Lung (tissue), 12 donors: ENCODE results near the gene NLN. TPM values are rescaled to one million over a fixed set of nuclear protein-coding genes. Genes with fewer than 3 reads are reported as not detected.

Experiments
- ATAC-seq: fragments of 200-7000 bp; cut with Tn5 transposase; one replicate; pipeline ENCODE4 v1.9.1; 2020; ENCODE audit warnings: moderate number of reproducible peaks; ENCODE audit not compliant: insufficient read depth, low FRiP score
- DNase-seq, 3 donors: peaks; one replicate each; pipeline ENCODE4 v3.0.0-alpha.2; 2013 to 2017
- H3K27ac ChIP-seq, 2 donors: one replicate each; pipeline ENCODE4 v1.5.1; 2013; ENCODE audit warnings: mild to moderate bottlenecking in 2 of 2, moderate library complexity in 2 of 2, control low read depth in 1 of 2, inconsistent platforms in 1 of 2, low read depth in 1 of 2, low read length in 1 of 2
- H3K27me3 ChIP-seq, 3 donors: one replicate each; pipeline ENCODE4 v1.5.1; 2013; ENCODE audit warnings: low read length in 2 of 3; ENCODE audit not compliant: control insufficient read depth in 3 of 3, insufficient read depth in 3 of 3
- H3K36me3 ChIP-seq, 4 donors: one replicate each; pipeline ENCODE4 v1.5.1; 2013; ENCODE audit warnings: low read length in 4 of 4, mild to moderate bottlenecking in 1 of 4, moderate library complexity in 1 of 4; ENCODE audit not compliant: control insufficient read depth in 4 of 4, insufficient read depth in 4 of 4
- H3K4me1 ChIP-seq, 5 donors: one replicate each; pipeline ENCODE4 v1.5.1; 2013; ENCODE audit warnings: low read length in 5 of 5, mild to moderate bottlenecking in 2 of 5, moderate library complexity in 1 of 5; ENCODE audit not compliant: control insufficient read depth in 5 of 5, insufficient read depth in 5 of 5
- H3K4me3 ChIP-seq: one replicate; pipeline ENCODE4 v1.5.1; 2013; ENCODE audit warnings: mild to moderate bottlenecking, control low read depth, moderate library complexity
- H3K9ac ChIP-seq, 2 donors: one replicate each; pipeline ENCODE4 v1.5.1; 2013; ENCODE audit warnings: low read length in 2 of 2, control low read depth in 1 of 2; ENCODE audit not compliant: insufficient read depth in 1 of 2
- H3K9me3 ChIP-seq, 4 donors: one replicate each; pipeline ENCODE4 v1.5.1; 2013; ENCODE audit warnings: low read length in 3 of 4, mild to moderate bottlenecking in 1 of 4, moderate library complexity in 1 of 4; ENCODE audit not compliant: control insufficient read depth in 4 of 4, insufficient read depth in 3 of 4
- CTCF ChIP-seq: IDR thresholded peaks from 2 replicates; pipeline ENCODE4 v1.5.1; 2012; ENCODE audit warnings: mild to moderate bottlenecking; ENCODE audit errors: control extremely low read depth, extremely low read depth
- WGBS, 2 donors: extraction: QIAGEN DNeasy Blood & Tissue Kit; methylation state at CpG; one replicate each; pipeline ENCODE4 v1.1.7; 2013; 5-methylcytosine and 5-hydroxymethylcytosine counted together
- polyA plus RNA-seq, 2 donors: library from polyadenylated mRNA; stranded (reverse); fragments of 200-250 nt; gene quantifications; one replicate each; pipeline ENCODE4 v1.2.1, GENCODE V29; 2013
- total RNA-seq, 2 donors: library from RNA; depleted of rRNA in 1 of 2; stranded (reverse); fragments of >200 nt in 1 of 2; gene quantifications; one replicate each; pipeline ENCODE4 v1.2.1, GENCODE V29; 2014 to 2021
- donor health status: control.
- donor health status: control.
- donor health status: Bipolar disorder and iron deficiency.
- donor health status: healthy.
- donor health status: DM: yes; HTN: yes; CAD: no.

The NLN gene
- total and polyA plus RNA-seq, 4 donors = 2.9 to 21.3 (median 11.8) TPM

- WGBS, 2 donors = 97% methylated on average over 3 of the region's 3 CpGs
- peaks cover 0 to 2% (median 0%) of the 10 kb centered on the region in 5 donors for H3K4me1 ChIP-seq
- TF ChIP-seq CTCF = no peak
- DNase-seq (no peak), ATAC-seq (no peak)
- H3K27me3 ChIP-seq = no peaks in the 10 kb centered on the region
- H3K36me3 ChIP-seq = peaks cover 0 to 2% (median 0%) of the 10 kb centered on the region in 4 donors
- H3K9ac ChIP-seq = no peak overlapping the region
- no peak overlapping the region for H3K4me3 ChIP-seq
- no peaks in the 10 kb centered on the region for H3K9me3 ChIP-seq
- no peak overlapping the region for H3K27ac ChIP-seq
These were observed 89.0 kb downstream of the NLN start for GRCh38 chr5:65811004-65811403.

DNA sequence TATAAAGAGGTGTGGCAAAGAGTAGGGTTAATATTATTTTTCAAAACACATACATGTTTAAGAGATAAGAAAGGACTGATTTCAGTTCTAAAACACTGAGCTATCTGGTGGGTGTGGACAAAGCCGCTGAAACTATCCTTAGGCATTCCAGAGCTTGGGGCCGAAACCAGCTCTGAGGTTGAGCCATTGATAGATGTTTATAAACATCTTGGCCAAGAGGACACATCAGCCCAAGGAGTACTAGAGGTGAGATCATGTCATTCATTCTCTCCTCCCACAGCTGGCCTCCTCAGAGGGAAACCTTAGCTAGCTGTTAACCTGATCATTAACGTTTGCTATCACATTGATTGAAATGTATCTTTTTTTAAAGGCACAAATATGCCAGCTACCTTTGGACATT lies 89.9 kb downstream of the NLN start:
- 83 to 95% methylated on average over 3 of the region's 3 CpGs for WGBS, 2 donors
- ATAC-seq (no peak), DNase-seq (no peak)
- H3K4me3 ChIP-seq = no peak overlapping the region
- no peak for TF ChIP-seq CTCF
- no peak overlapping the region for H3K9ac ChIP-seq
- H3K27ac ChIP-seq = no peak overlapping the region
- H3K9me3 ChIP-seq = no peaks in the 10 kb centered on the region
- H3K4me1 ChIP-seq = peaks cover 0 to 2% (median 0%) of the 10 kb centered on the region in 5 donors
- H3K27me3 ChIP-seq = no peaks in the 10 kb centered on the region
- H3K36me3 ChIP-seq = peaks cover 0 to 2% (median 0%) of the 10 kb centered on the region in 4 donors

GRCh38 chr5:65812648-65813047 lies 90.6 kb downstream of the NLN start:
- H3K9ac ChIP-seq = no peak overlapping the region
- peaks cover 0 to 2% (median 0%) of the 10 kb centered on the region in 5 donors for H3K4me1 ChIP-seq
- ATAC-seq (no peak), DNase-seq (no peak)
- WGBS, 2 donors = 75 to 89% methylated on average over 2 of the region's 2 CpGs
- no peaks in the 10 kb centered on the region for H3K9me3 ChIP-seq
- H3K27ac ChIP-seq = no peak overlapping the region
- no peak overlapping the region for H3K4me3 ChIP-seq
- no peak for TF ChIP-seq CTCF
- H3K27me3 ChIP-seq = no peaks in the 10 kb centered on the region
- peaks cover 0 to 2% (median 0%) of the 10 kb centered on the region in 4 donors for H3K36me3 ChIP-seq

- Histone ChIP-seq H3K36me3 (peaks cover 0 to 2% (median 0%) of the 10 kb centered on the region in 4 donors), H3K27ac (no peak overlapping the region), H3K4me3 (no peak overlapping the region), H3K9me3 (no peaks in the 10 kb centered on the region), H3K27me3 (no peaks in the 10 kb centered on the region), H3K9ac (no peak overlapping the region), H3K4me1 (peaks cover 0 to 2% (median 0%) of the 10 kb centered on the region in 5 donors)
- ATAC-seq = no peak
- DNase-seq = no peak
- no peak for TF ChIP-seq CTCF
These were observed 91.2 kb downstream of the NLN start for GRCh38 chr5:65813174-65813573.
